Mucosa of stomach (tissue), 1 donor: ENCODE data around the gene NBEAL2.

Experiments used
- H3K27me3 ChIP-seq: one replicate; pipeline ENCODE4 v1.7.0; 2013; ENCODE audit warnings: mild to moderate bottlenecking, low read length; ENCODE audit not compliant: control insufficient read depth, insufficient read depth
- H3K36me3 ChIP-seq: one replicate; pipeline ENCODE4 v1.7.0; 2013; ENCODE audit warnings: low read length; ENCODE audit not compliant: control insufficient read depth, insufficient read depth
- H3K4me1 ChIP-seq: one replicate; pipeline ENCODE4 v1.7.0; 2013; ENCODE audit warnings: mild to moderate bottlenecking, low read length; ENCODE audit not compliant: control insufficient read depth, insufficient read depth
- H3K4me3 ChIP-seq: one replicate; pipeline ENCODE4 v1.7.0; 2013; ENCODE audit warnings: low read length
- H3K9ac ChIP-seq: one replicate; pipeline ENCODE4 v1.7.0; 2013; ENCODE audit warnings: mild to moderate bottlenecking, low read length, moderate library complexity
- H3K9me3 ChIP-seq: one replicate; pipeline ENCODE4 v1.7.0; 2013; ENCODE audit warnings: mild to moderate bottlenecking, low read length, moderate library complexity; ENCODE audit not compliant: control insufficient read depth
- donor health status: Pancreatic carcinoma.

Gene NBEAL2

DNA sequence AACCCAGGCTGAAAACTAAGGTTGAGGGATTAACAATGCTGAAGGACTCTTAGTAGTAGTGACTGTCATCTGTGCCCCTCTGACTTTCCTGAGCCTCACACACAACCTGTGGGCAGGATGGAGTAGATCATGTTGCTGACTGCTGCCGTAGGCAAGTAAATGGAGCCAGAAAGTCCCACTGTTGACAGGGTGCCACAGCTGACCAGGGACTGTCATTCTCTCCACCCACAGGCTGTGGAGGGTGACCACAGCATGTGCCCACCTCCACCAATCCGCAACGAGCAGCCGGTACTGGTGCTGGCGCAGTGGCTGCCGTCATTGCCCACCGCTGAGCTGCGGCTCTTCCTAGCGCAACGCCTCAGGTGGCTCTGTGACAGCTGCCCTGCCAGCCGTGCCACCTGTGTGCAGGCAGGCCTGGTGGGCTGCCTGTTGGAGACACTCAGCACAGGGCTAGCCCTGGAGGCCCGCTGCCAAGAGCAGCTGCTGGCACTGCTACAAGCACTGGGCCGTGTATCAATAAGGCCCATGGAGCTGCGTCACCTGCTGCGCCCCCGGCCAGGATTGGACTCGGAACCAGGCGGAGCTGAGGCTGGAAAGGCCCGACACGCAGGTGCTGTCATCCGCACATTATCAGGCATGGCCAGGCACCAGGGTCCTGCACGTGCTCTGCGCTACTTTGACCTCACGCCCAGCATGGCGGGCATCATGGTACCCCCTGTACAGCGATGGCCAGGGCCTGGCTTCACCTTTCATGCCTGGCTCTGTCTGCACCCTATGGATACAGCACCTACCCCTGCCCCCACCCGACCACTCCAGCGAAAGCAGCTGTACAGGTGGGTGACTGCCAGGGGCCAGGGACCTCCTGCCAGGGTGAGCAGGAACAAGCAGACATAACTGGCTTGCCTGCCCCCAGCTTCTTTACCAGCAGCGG is 15.6 kb downstream of the NBEAL2 start:
- Histone ChIP-seq H3K36me3 (peaks cover 40% of the 10 kb centered on the region), H3K27me3 (no peaks in the 10 kb centered on the region), H3K4me3 (no peak overlapping the region), H3K9ac (no peak overlapping the region), H3K9me3 (no peaks in the 10 kb centered on the region), H3K4me1 (peaks cover 6% of the 10 kb centered on the region)

DNA sequence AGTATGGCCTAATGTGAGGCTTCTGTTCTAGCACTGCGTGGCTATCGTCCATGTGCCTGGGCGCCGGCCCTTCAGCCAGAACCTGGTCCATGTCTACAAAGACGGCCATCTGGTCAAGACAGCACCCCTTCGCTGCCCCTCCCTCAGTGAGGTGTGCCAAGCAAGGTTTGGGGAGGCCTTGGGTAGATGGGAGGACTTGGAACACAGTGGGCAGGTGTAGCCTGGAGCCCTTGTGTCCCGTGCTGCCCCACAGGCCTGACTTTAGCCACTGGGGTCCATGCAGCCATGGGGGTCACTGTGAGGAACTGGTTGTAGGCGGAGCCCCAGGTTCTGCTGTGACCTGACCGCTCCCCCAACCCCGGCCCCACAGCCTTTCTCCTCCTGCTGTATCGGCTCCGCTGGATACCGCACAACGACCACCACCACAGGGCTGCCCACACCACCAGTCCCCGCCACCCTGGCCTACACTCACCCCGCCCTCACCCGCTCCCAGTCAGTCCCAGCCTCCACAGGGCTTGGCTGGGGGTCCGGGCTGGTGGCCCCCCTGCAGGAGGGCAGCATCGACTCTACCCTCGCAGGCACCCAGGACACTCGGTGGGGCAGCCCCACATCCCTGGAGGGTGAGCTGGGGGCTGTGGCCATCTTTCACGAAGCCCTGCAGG is 16.6 kb downstream of the NBEAL2 start:
- H3K4me1 ChIP-seq, result peaks cover 6% of the 10 kb centered on the region
- peaks cover 43% of the 10 kb centered on the region for H3K36me3 ChIP-seq
- H3K9me3 ChIP-seq, result no peaks in the 10 kb centered on the region
- no peaks in the 10 kb centered on the region for H3K27me3 ChIP-seq
- H3K9ac ChIP-seq, result no peak overlapping the region
- no peak overlapping the region for H3K4me3 ChIP-seq

DNA sequence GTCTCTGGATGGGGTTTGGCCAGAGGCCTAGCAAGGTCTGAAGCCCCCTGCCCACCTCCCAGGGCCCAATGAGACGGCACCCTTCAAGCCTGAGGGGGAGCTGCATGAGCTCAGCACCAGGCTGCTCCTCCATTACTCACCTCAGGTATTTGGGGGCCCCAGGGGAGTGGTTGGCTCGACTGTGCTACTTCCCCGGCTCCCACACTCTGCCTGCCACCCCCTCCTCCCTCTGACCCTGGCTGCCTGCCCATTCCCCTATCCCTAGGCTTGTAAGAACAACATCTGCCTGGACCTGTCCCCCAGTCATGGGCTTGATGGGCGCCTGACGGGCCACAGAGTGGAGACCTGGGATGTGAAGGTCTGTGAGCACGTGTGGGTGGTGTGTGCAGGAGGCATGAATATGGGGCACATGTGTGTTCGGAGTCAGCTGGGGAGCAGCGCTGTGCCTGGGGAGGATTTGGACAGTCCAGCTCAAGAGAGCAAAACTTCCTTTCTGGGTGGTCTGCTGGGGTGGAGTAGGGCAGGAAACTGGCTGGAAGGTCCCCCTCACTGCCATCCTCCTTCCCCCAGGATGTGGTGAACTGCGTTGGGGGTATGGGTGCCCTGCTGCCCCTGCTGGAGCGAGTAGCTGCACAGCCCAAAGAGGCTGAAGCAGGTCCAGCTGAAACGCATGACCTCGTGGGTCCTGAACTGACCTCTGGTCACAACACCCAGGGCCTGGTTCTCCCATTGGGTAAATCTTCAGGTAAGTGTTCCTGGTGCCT is 17.4 kb downstream of the NBEAL2 start:
- H3K9ac ChIP-seq, result no peak overlapping the region
- peaks cover 49% of the 10 kb centered on the region for H3K36me3 ChIP-seq
- H3K27me3 ChIP-seq, result no peaks in the 10 kb centered on the region
- H3K4me3 ChIP-seq, result no peak overlapping the region
- peaks cover 6% of the 10 kb centered on the region for H3K4me1 ChIP-seq
- no peaks in the 10 kb centered on the region for H3K9me3 ChIP-seq

DNA sequence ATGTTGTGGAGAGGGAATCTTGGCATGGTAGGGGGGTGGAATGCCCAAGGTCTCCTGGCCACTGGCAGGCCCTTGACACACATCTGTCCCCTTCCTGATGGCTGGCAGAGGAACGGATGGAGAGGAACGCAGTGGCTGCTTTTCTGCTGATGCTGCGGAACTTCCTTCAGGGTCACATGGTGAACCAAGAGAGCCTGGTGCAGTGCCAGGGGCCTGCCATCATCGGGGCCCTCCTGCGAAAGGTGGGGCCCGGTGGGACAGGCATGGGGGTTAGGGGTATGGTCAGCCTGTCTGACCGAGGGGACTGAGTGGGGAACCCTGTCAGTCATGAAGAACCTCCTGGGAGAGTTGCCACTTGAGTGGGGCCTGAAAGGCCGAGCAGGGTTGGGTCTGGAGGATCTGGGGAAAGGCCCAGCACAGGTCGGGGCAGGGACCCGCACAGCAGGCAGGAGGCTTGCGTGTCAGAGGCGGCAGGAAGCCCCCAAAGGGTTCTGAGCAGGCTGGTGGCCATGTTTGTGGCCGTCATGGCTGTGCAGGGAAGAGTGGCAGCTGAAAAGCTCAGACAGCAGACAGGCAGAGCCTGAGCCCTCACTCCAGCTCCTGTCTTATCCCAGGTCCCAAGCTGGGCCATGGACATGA is 18.1 kb downstream of the NBEAL2 start:
- no peaks in the 10 kb centered on the region for H3K9me3 ChIP-seq
- no peaks in the 10 kb centered on the region for H3K27me3 ChIP-seq
- peaks cover 6% of the 10 kb centered on the region for H3K4me1 ChIP-seq
- peaks cover 56% of the 10 kb centered on the region for H3K36me3 ChIP-seq
- no peak overlapping the region for H3K9ac ChIP-seq
- H3K4me3 ChIP-seq, result no peak overlapping the region

DNA sequence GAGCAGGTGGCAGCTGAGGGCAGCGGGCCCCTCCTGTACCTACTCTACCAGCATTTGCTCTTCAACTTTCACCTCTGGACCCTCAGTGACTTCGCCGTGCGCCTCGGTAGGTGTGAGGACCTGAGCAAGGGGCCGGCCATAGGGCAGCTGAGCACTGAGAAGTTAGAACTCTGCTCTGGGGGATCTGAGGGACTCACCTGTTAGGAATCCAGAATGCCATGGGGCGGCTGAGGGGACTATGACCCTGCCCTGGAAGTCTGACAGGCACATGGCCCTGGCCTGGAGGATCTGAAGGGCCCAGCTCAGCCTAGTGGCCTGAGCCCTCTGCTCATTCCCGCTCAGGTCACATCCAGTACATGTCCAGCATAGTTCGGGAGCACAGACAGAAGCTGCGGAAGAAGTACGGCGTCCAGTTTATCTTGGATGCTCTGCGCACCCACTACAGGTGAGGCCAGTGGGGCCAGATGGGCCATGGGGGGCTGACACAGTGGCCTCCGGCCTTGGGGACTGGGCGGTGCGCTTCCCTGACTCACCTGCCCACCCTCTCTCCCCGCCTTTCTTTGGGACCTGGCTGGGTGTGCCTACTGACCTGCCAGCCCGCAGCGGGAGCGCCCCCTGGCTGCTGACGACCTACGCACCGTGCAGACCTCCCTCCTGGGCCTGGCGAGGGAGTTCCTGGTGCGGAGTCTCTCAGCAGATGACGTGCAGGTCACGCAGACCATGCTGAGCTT is 18.8 kb downstream of the NBEAL2 start:
- Histone ChIP-seq H3K4me1 (peaks cover 6% of the 10 kb centered on the region), H3K36me3 (peaks cover 60% of the 10 kb centered on the region), H3K4me3 (no peak overlapping the region), H3K27me3 (no peaks in the 10 kb centered on the region), H3K9me3 (no peaks in the 10 kb centered on the region), H3K9ac (no peak overlapping the region)

DNA sequence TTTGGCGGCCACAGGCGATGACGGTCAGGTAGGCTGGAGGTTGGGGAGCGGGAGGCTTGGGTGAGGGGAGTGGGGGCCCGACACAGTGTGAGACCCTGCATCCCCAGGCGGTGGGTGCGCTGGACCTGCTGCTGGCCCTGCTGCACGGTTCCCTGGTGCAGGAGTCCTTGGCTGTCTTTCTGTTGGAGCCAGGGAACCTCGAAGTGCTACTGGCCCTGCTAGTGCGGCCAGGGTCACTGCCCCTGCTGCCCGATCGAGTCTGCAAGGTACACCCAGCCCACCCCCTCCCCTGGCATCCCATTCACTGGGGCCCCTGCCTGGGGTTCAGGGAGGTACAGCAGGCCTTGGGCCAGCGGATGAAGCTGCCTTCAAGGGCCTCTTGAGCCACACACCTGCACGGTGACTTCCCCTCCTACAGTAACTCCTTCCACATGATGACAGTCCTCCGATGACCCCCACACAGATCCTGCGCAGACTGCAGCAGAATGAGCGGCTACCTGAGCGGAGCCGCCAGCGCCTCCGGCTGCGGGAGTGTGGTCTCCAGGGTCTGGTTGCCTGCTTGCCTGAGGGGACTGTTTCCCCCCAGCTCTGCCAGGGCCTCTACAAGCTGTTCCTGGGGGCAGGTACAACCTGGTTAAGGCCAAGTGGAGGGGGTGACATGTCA is 19.5 kb downstream of the NBEAL2 start:
- Histone ChIP-seq H3K27me3 (no peaks in the 10 kb centered on the region), H3K4me3 (no peak overlapping the region), H3K4me1 (peaks cover 6% of the 10 kb centered on the region), H3K36me3 (peaks cover 65% of the 10 kb centered on the region), H3K9me3 (no peaks in the 10 kb centered on the region), H3K9ac (no peak overlapping the region)

DNA sequence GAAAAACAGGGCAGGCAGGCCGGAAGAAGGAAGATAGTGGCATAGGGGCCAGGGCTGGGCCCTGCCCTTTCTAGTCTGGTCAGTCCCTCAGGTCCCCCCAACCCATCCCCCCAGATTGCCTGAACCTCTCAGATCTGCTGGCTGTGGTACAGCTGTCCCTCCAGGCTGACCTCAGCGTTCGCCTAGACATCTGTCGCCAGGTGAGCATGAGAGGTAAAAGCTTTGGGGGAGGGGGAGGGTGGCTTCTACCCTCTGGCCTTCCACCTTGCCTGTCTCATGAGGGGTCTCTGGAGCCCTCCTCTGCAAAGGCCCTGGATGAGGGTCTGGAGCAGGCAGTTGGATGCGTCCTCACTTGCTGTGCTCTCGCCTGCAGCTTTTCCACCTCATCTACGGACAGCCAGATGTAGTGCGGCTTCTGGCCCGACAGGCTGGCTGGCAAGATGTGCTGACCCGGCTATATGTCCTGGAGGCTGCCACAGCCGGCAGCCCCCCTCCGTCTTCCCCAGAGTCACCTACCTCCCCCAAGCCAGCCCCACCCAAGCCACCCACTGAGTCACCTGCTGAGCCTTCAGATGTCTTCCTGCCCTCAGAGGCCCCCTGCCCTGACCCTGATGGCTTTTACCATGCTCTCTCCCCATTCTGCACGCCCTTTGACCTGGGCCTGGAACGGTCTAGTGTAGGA is 20.2 kb downstream of the NBEAL2 start:
- Histone ChIP-seq H3K9ac (no peak overlapping the region), H3K27me3 (no peaks in the 10 kb centered on the region), H3K36me3 (peaks cover 65% of the 10 kb centered on the region), H3K9me3 (no peaks in the 10 kb centered on the region), H3K4me1 (peaks cover 6% of the 10 kb centered on the region), H3K4me3 (no peak overlapping the region)

DNA sequence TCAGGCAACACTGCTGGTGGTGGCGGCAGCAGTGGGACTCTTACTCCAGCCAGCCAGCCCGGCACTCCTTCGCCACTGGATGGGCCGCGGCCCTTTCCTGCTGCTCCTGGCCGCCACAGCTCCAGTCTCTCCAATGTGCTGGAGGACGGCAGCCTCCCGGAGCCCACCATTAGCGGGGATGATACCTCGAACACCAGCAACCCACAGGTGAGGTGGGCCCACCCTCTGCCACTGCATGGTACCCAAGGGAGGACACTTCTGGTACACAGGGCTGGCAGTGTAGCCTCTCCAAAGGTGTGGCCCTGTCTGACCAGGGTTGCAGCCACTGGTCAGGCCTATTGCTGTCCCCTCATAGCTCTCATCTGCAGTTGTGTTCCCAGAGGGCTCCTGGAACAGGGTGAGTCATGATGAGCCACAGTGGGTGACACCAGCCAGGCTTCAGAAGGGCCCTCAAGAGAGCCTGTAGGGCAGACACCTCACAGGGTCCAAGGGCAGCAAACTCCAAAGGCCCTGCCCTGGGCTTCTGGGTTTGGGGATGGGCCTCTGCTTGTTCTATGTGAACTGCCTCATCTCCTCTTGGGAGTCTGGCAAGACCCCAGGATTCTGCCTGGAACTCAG is 20.8 kb downstream of the NBEAL2 start:
- Histone ChIP-seq H3K4me1 (peaks cover 6% of the 10 kb centered on the region), H3K27me3 (no peaks in the 10 kb centered on the region), H3K9me3 (no peaks in the 10 kb centered on the region), H3K9ac (no peak overlapping the region), H3K36me3 (peaks cover 62% of the 10 kb centered on the region), H3K4me3 (no peak overlapping the region)

DNA sequence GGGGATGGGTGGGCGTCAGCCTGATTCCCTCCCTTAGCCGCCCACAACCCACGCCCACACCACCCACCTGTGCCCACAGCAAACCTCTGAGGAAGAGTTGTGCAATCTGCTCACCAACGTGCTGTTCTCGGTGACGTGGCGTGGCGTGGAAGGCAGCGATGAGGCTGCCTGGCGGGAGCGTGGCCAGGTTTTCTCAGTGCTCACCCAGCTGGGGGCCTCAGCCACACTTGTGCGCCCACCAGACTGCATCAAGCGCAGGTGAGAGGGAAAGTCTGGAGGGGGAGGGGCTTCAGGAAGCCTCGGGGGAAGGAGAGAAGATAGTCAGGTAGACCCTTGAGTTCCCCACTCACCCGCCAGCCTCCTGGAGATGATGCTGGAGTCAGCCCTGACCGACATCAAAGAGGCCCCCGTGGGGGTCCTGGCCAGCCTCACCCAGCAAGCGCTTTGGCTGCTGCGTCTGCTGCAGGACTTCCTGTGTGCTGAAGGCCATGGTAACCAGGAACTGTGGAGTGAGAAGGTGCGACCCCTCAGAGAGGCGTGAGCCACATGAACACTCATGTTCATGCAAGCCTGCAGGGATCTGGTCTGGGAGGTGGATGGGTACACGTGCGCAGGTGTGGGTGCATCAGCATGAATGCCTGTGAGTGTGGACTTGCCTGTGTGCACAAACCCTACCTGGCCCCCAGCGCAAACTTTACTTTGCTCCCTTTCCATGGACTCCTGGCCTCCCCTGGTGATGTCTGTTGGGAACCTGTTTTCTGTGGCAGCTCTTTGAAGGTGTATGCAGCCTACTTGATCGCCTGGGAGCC is 21.7 kb downstream of the NBEAL2 start:
- Histone ChIP-seq H3K4me1 (peaks cover 6% of the 10 kb centered on the region), H3K9ac (no peak overlapping the region), H3K27me3 (no peaks in the 10 kb centered on the region), H3K9me3 (no peaks in the 10 kb centered on the region), H3K36me3 (peaks cover 53% of the 10 kb centered on the region), H3K4me3 (no peak overlapping the region)

DNA sequence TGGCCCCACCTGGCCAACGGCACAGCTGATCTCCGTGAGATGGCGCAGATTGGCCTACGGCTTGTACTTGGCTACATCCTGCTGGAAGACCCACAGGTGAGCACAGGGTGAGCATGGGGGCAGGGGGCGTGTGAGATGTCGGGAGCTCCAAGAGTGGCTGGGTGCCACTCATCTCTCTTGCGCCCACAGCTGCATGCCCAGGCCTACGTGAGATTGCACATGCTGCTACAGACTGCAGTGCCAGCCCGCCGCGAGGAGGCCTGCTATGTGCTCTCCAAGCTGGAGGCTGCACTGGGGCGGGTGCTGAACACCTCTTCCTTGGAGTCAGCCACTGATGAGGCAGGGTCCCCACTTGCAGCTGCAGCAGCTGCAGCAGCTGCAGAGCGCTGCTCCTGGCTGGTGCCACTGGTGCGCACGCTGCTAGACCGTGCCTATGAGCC is 22.3 kb downstream of the NBEAL2 start:
- Histone ChIP-seq H3K4me1 (peaks cover 6% of the 10 kb centered on the region), H3K9ac (no peak overlapping the region), H3K36me3 (peaks cover 49% of the 10 kb centered on the region), H3K27me3 (no peaks in the 10 kb centered on the region), H3K4me3 (no peak overlapping the region), H3K9me3 (no peaks in the 10 kb centered on the region)
